Sigmoid colon (tissue), 7 donors: ENCODE data around the gene LARGE1. TPM values are rescaled to one million over a fixed set of nuclear protein-coding genes. Genes with fewer than 3 reads are reported as not detected.

Source experiments
- DNase-seq: peaks from one replicate; pipeline ENCODE4 v3.0.0-alpha.2; 2019
- H3K27ac ChIP-seq, 4 donors: fragments of 200-600 bp; sonication (generic); one replicate each; pipeline ENCODE4 v1.5.1; 2016 to 2019; ENCODE audit warnings: mild to moderate bottlenecking in 1 of 4
- H3K27me3 ChIP-seq, 3 donors: fragments of 200-600 bp; sonication (generic); one replicate each; pipeline ENCODE4 v1.5.1; 2019; ENCODE audit warnings: mild to moderate bottlenecking in 1 of 3
- H3K36me3 ChIP-seq, 4 donors: fragments of 200-600 bp; sonication (generic); one replicate each; pipeline ENCODE4 v1.5.1; 2016 to 2019
- H3K4me1 ChIP-seq, 4 donors: fragments of 200-600 bp; sonication (generic); one replicate each; pipeline ENCODE4 v1.5.1; 2017 to 2019
- H3K4me3 ChIP-seq, 4 donors: fragments of 200-600 bp; sonication (generic); one replicate each; pipeline ENCODE4 v1.5.1; 2017 to 2019; ENCODE audit warnings: mild to moderate bottlenecking in 2 of 4, moderate library complexity in 1 of 4
- H3K9me3 ChIP-seq, 4 donors: fragments of 200-600 bp in 3 of 4; sonication (generic) in 3 of 4; one replicate each; pipeline versions ENCODE4 v1.5.1 to v1.6.1; 2013 to 2019
- CTCF ChIP-seq, 4 experiments: fragments of 450-650 bp in 3 of 4; fragments of 200-600 bp in 1 of 4; IDR thresholded peaks; one replicate each; pipeline ENCODE4 v1.5.1; 2016 to 2019; ENCODE audit warnings: antibody characterized with exemption in 4 of 4, mild to moderate bottlenecking in 3 of 4, moderate library complexity in 2 of 4
- EP300 ChIP-seq, 4 donors: sonication (generic); formaldehyde crosslinking; IDR thresholded peaks; one replicate each; pipeline ENCODE4 v1.6.1; 2017; ENCODE audit warnings: antibody characterized with exemption in 4 of 4
- POLR2A ChIP-seq, 2 donors: fragments of 450-650 bp; IDR thresholded peaks; one replicate each; pipeline ENCODE4 v1.6.1; 2016; ENCODE audit warnings: antibody characterized with exemption in 2 of 2, mild to moderate bottlenecking in 2 of 2, moderate library complexity in 2 of 2
- POLR2AphosphoS5 ChIP-seq, 4 donors: sonication (generic); formaldehyde crosslinking; IDR thresholded peaks; one replicate each; pipeline ENCODE4 v1.6.1; 2017; ENCODE audit warnings: antibody characterized with exemption in 4 of 4
- WGBS, 2 donors: extraction: QIAGEN DNeasy Blood & Tissue Kit; methylation state at CpG; one replicate each; pipeline ENCODE4 v1.1.7; 2013; 5-methylcytosine and 5-hydroxymethylcytosine counted together
- intact Hi-C: fragments of 100-400 bp; cut with DNase I; formaldehyde crosslinking; loops from one replicate; pipeline ENCODE4 v1.15.1; 2023
- polyA plus RNA-seq, 3 donors: library from polyadenylated mRNA; stranded (reverse); fragments of 200-250 nt; gene quantifications; one replicate each; pipeline ENCODE4 v1.2.3, GENCODE V29; 2013
- total RNA-seq, 4 donors: library from RNA; depleted of rRNA; stranded (reverse); fragments of >200 nt; gene quantifications; one replicate each; pipeline ENCODE4 v1.1.0, GENCODE V29; 2016
- donor health status: healthy with polysubstance abuse.
- donor health status: Bipolar disorder and iron deficiency.
- donor health status: healthy.

LARGE1 gene
- total and polyA plus RNA-seq, 7 donors = 5.8 to 74.4 (median 38.0) TPM

DNA sequence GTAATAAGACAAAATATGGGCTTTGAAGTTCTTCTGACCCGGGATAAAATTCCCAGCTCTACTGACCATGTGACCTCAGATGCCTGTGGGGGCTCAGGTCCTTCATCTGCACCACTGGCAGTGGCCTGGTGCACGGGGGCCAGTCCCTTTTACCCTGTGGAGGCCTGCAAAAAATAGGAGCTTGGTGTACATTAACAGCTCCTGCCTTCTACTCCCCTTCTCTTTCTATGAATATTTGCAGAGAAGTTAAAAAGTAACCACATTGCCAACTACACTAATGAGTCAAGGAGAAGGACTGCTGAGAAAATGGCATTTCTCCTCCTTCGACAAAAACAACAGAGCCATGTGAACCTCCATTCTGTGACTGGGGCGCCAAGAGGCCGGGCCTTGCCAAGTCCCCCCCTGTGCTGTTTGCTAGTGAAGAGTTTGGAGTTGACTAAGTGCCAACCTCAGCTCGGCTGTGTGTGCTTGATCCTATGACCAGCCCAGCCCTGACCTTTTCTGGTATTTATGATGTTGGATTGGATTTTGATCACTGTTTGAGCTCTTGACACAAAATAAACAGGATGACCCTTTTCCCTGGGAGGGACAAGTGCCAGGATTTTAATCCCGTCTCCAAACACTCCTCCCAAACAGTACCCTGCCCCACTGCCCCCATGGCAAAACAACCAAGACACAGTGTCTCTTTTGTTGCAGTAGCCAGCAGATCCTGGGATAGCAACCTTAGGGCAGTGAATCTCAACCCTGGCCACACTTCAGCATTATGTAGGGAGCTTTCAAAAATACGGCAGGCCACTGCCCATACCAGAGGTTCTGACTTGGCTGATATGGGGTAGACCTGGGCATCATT, 380.1 kb downstream of the LARGE1 start:
- intact Hi-C loops = no loop called here
- 12 to 53% methylated on average over 8 of the region's 8 CpGs for WGBS, 2 donors
- Histone ChIP-seq H3K36me3 (no peaks in the 10 kb centered on the region), H3K27ac (peak overlapping the region in 3 of 4 donors; percentile 52 to 57 (median 55)), H3K4me3 (no peak overlapping the region), H3K9me3 (no peaks in the 10 kb centered on the region), H3K27me3 (no peaks in the 10 kb centered on the region), H3K4me1 (peaks cover 0 to 44% (median 28%) of the 10 kb centered on the region in 4 donors)
- peak; percentile 90 for DNase-seq
- TF ChIP-seq POLR2A (IDR thresholded peaks at IDR 0.05) (no peak), POLR2AphosphoS5 (IDR thresholded peaks at IDR 0.05) (peak in 1 of 4 donors; percentile 38)

GRCh38 chr22:33539202-33539901, 380.9 kb downstream of the LARGE1 start:
- TF ChIP-seq POLR2AphosphoS5 (IDR thresholded peaks at IDR 0.05) (no peak), POLR2A (IDR thresholded peaks at IDR 0.05) (no peak), CTCF (IDR thresholded peaks at IDR 0.05) (no peak), EP300 (IDR thresholded peaks at IDR 0.05) (no peak)
- Histone ChIP-seq H3K27ac (peak overlapping the region in 2 of 4 donors; percentile 52 to 57), H3K4me3 (no peak overlapping the region), H3K4me1 (peaks cover 0 to 41% (median 26%) of the 10 kb centered on the region in 4 donors), H3K27me3 (no peaks in the 10 kb centered on the region), H3K36me3 (no peaks in the 10 kb centered on the region), H3K9me3 (no peaks in the 10 kb centered on the region)
- no peak for DNase-seq
- WGBS, 2 donors = 58 to 83% methylated on average over 5 of the region's 5 CpGs
- intact Hi-C loops = no loop called here

- no peak for DNase-seq
- H3K9me3 ChIP-seq = no peaks in the 10 kb centered on the region
- intact Hi-C loops = no loop called here
- peaks cover 0 to 31% (median 21%) of the 10 kb centered on the region in 4 donors for H3K4me1 ChIP-seq
- no peaks in the 10 kb centered on the region for H3K27me3 ChIP-seq
- WGBS, 2 donors = 75 to 76% methylated on average over 6 of the region's 6 CpGs
- H3K27ac ChIP-seq = no peak overlapping the region
- TF ChIP-seq POLR2A (IDR thresholded peaks at IDR 0.05) (no peak), EP300 (IDR thresholded peaks at IDR 0.05) (no peak), CTCF (IDR thresholded peaks at IDR 0.05) (no peak)
- no peaks in the 10 kb centered on the region for H3K36me3 ChIP-seq
- no peak overlapping the region for H3K4me3 ChIP-seq
Measured at GRCh38 chr22:33538277-33538885, 381.9 kb downstream of the LARGE1 start.

GRCh38 chr22:33537059-33537458, 383.2 kb downstream of the LARGE1 start:
- Histone ChIP-seq H3K4me3 (no peak overlapping the region), H3K27ac (peak overlapping the region in 1 of 4 donors; percentile 2), H3K36me3 (no peaks in the 10 kb centered on the region), H3K9me3 (no peaks in the 10 kb centered on the region), H3K4me1 (peaks cover 0 to 25% (median 17%) of the 10 kb centered on the region in 4 donors), H3K27me3 (no peaks in the 10 kb centered on the region)
- TF ChIP-seq POLR2AphosphoS5 (IDR thresholded peaks at IDR 0.05) = no peak
- no peak for TF ChIP-seq EP300 (IDR thresholded peaks at IDR 0.05)
- no peak for TF ChIP-seq CTCF (IDR thresholded peaks at IDR 0.05)
- no peak for TF ChIP-seq POLR2A (IDR thresholded peaks at IDR 0.05)
- WGBS, 2 donors = 82 to 90% methylated on average over 9 of the region's 9 CpGs
- no peak for DNase-seq
- intact Hi-C loops = no loop called here
